ENCODE measurements around the gene PPP3R1.
"Not testable (repeated sequence)": the region's sequence is repeated elsewhere in the genome, so short reads cannot be mapped to it uniquely, and the experiment has no call there.

Gene PPP3R1

GRCh38 chr2:68187329-68187728 lies 65.0 kb downstream of the PPP3R1 start:
- no peak for DNase-seq (ENCODE audit: low spot score)

GRCh38 chr2:68185541-68186164 lies 66.7 kb downstream of the PPP3R1 start:
- no peak for DNase-seq (ENCODE audit: low spot score)

GRCh38 chr2:68182902-68183301 lies 69.4 kb downstream of the PPP3R1 start:
- no peak for DNase-seq (ENCODE audit: low spot score)

GRCh38 chr2:68178954-68179627 lies 73.2 kb downstream of the PPP3R1 start:
- DNase-seq (ENCODE audit: low spot score) = no peak

- DNase-seq (ENCODE audit: low spot score) = no peak
Observed at GRCh38 chr2:68178432-68178831, 73.9 kb downstream of the PPP3R1 start.

- no peak for DNase-seq (ENCODE audit: low spot score)
Observed at GRCh38 chr2:68177541-68177940, 74.8 kb downstream of the PPP3R1 start.

GRCh38 chr2:68176657-68177056 lies 75.7 kb downstream of the PPP3R1 start:
- DNase-seq (ENCODE audit: low spot score) = no peak

GRCh38 chr2:68175210-68175609 lies 77.1 kb downstream of the PPP3R1 start:
- DNase-seq (ENCODE audit: low spot score) = not testable (repeated sequence)

GRCh38 chr2:68172990-68173700 lies 79.2 kb downstream of the PPP3R1 start:
- DNase-seq (ENCODE audit: low spot score) = no peak

GRCh38 chr2:68172521-68172920 lies 79.8 kb downstream of the PPP3R1 start:
- no peak for DNase-seq (ENCODE audit: low spot score)

GRCh38 chr2:68171684-68172083 lies 80.6 kb downstream of the PPP3R1 start:
- DNase-seq (ENCODE audit: low spot score) = no peak

- no peak for DNase-seq (ENCODE audit: low spot score)
Observed at GRCh38 chr2:68171146-68171545, 81.2 kb downstream of the PPP3R1 start.

- DNase-seq (ENCODE audit: low spot score) = no peak
Observed at GRCh38 chr2:68169308-68169707, 83.0 kb downstream of the PPP3R1 start.

GRCh38 chr2:68167186-68167585 lies 85.1 kb downstream of the PPP3R1 start:
- no peak for DNase-seq (ENCODE audit: low spot score)

GRCh38 chr2:68163641-68164040 lies 88.7 kb downstream of the PPP3R1 start:
- peak; percentile 39 for DNase-seq (ENCODE audit: low spot score)

GRCh38 chr2:68158134-68158447 lies 94.2 kb downstream of the PPP3R1 start:
- DNase-seq (ENCODE audit: low spot score) = no peak

GRCh38 chr2:68157402-68158133 lies 94.8 kb downstream of the PPP3R1 start, which contains the start of gene PNO1:
TSS of gene PNO1 (plus strand) at chr2:68157888. CDS start at chr2:68157935, 47 bp downstream.
- peak; percentile 96 for DNase-seq (ENCODE audit: low spot score)

- no peak for DNase-seq (ENCODE audit: low spot score)
Observed at GRCh38 chr2:68157002-68157401, 95.3 kb downstream of the PPP3R1 start.

- no peak for DNase-seq (ENCODE audit: low spot score)
Observed at GRCh38 chr2:68156419-68156818, 95.9 kb downstream of the PPP3R1 start.

GRCh38 chr2:68155618-68156017 lies 96.7 kb downstream of the PPP3R1 start:
- DNase-seq (ENCODE audit: low spot score) = no peak

GRCh38 chr2:68152681-68153347 lies 99.5 kb downstream of the PPP3R1 start:
- peak; percentile 35 for DNase-seq (ENCODE audit: low spot score)

GRCh38 chr2:68151037-68151436 lies 101.3 kb downstream of the PPP3R1 start:
- no peak for DNase-seq (ENCODE audit: low spot score)

Measured in Ammon's horn (tissue), 1 donor.